Measurements from ENCODE around the gene SPC25. TPM values are rescaled to one million over a fixed set of nuclear protein-coding genes. Genes with fewer than 3 reads are reported as not detected.

Gene SPC25, protein sequence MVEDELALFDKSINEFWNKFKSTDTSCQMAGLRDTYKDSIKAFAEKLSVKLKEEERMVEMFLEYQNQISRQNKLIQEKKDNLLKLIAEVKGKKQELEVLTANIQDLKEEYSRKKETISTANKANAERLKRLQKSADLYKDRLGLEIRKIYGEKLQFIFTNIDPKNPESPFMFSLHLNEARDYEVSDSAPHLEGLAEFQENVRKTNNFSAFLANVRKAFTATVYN
- under 0.01 and 8.6 TPM in 2 replicates for total RNA-seq

DNA sequence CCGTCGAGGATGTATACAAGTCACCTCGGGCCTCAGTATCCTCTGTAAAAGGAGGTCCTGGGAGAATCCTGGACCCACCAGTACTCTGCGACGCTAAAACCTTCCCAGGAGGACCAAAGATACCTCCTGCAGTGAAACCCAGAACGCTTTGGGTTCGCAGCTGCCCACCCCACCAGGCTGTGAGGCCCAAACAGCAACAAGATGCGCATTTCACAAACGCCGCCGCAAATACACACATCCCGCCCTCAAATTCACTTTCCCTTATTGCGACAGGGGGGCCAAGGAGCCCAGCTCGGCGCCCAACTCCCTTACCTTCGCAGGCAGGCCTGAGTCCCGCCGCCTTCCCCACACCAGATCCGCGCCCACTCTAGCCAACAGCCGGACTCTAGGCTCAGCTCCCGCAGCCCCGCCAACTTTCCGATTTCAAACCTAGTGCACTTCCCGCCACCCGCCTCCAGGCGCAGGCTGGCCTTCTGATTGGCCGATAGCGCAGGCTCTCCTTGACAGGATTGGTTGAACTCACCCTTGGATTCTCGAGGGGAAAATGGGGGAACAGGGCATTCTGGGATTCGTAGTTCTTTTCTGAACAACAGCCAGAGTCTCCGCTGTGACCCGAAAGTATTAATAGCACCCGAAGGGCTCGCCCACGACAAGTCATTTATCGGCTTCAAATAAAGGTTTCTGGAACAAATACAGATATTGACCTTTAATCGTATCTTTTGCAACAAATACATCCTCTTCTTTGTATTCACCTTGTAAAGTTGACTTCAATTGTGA lies at the start of gene SPC25:
Gene SPC25 (minus strand): TSS at position 425 of the 777 bp plus-strand sequence. CDS start 911 bp downstream, outside the sequence.

DNA sequence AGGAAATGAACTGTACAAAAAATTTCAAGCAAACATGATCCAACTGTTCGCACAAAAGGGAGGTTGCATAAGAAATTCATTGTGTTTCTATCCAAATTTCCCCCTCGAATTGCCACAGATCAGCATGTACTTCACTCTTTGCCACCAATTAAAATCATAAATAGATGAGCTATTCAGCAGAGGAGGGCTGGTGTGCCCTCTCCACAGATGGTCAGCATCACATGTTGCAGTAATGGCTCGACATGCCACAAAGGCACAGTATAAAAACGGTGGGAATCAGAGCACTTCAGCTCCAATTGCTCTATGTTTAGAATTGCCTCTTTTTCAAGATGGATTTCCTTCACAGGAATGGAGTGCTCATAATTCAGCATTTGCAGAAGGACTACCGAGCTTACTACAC lies 10.8 kb upstream of the SPC25 start, which contains the start of gene G6PC2:
Gene G6PC2 (plus strand): TSS at position 289 of the 400 bp plus-strand sequence. CDS start 41 bp downstream, at position 330.

Other genes with a start within 250 kb of the SPC25 start
- 0.19 and 1.4 TPM in 2 replicates for gene NOSTRIN, start 87.8 kb downstream of the SPC25 start, total RNA-seq
- not detected in 2 replicates for gene G6PC2, start 10.9 kb upstream of the SPC25 start, total RNA-seq
- gene ABCB11, start 140.9 kb upstream of the SPC25 start, total RNA-seq: not detected in 2 replicates
- under 0.01 and 0.19 TPM in 2 replicates for gene DHRS9, start 179.1 kb upstream of the SPC25 start, total RNA-seq